GM21717 (cell line): ENCODE measurements around the gene A3GALT2.

Source experiments
- ATAC-seq: cut with Tn5 transposase; IDR thresholded peaks from one replicate; pipeline ENCODE4 v1.9.1; 2021; ENCODE audit warnings: mild to moderate bottlenecking, moderate library complexity; ENCODE audit not compliant: unreplicated experiment

Gene A3GALT2

GRCh38 chr1:33332357-33332789 lies 11.5 kb upstream of the A3GALT2 start:
- no peak for ATAC-seq

GRCh38 chr1:33331444-33332356 lies 10.8 kb upstream of the A3GALT2 start:
- no peak for ATAC-seq

- no peak for ATAC-seq
Measured at GRCh38 chr1:33330906-33331305, 10.0 kb upstream of the A3GALT2 start.

- ATAC-seq = no peak
Measured at GRCh38 chr1:33330361-33330890, 9.5 kb upstream of the A3GALT2 start.

- no peak for ATAC-seq
Measured at GRCh38 chr1:33329600-33330305, 8.9 kb upstream of the A3GALT2 start.

GRCh38 chr1:33328817-33329216 lies 7.9 kb upstream of the A3GALT2 start:
- no peak for ATAC-seq

GRCh38 chr1:33327587-33328325 lies 6.9 kb upstream of the A3GALT2 start:
- ATAC-seq = no peak

- ATAC-seq = no peak
Measured at GRCh38 chr1:33326785-33327184, 5.9 kb upstream of the A3GALT2 start.

GRCh38 chr1:33324677-33325575 lies 4.0 kb upstream of the A3GALT2 start:
- no peak for ATAC-seq

GRCh38 chr1:33323663-33324477 lies 3.0 kb upstream of the A3GALT2 start:
- ATAC-seq = no peak

GRCh38 chr1:33322870-33323585 lies 2.1 kb upstream of the A3GALT2 start:
- no peak for ATAC-seq

GRCh38 chr1:33322109-33322508 lies 1.2 kb upstream of the A3GALT2 start:
- no peak for ATAC-seq

GRCh38 chr1:33321178-33321577 lies 280 bp upstream of the A3GALT2 start:
- ATAC-seq = no peak

- ATAC-seq = no peak
Measured at GRCh38 chr1:33319949-33320618, 814 bp downstream of the A3GALT2 start.

- ATAC-seq = no peak
Measured at GRCh38 chr1:33319186-33319948, 1.5 kb downstream of the A3GALT2 start.

GRCh38 chr1:33317946-33318345 lies 3.0 kb downstream of the A3GALT2 start:
- ATAC-seq = no peak

- ATAC-seq = no peak
Measured at GRCh38 chr1:33317354-33317753, 3.5 kb downstream of the A3GALT2 start.
